Fibroblast of the aortic adventitia (primary cell): ENCODE measurements around the gene ATP6V0C. TPM values are rescaled to one million over a fixed set of nuclear protein-coding genes. Genes with fewer than 3 reads are reported as not detected.

ENCODE experiments used
- DNase-seq: peaks from one replicate; pipeline ENCODE4 v3.0.0-alpha.2; 2010; ENCODE audit warnings: low read depth
- H3K4me3 ChIP-seq: 2 replicates; pipeline ENCODE4 v1.5.1; 2011; ENCODE audit warnings: low read depth, mild to moderate bottlenecking, control low read depth, low read length, moderate library complexity
- CTCF ChIP-seq: IDR thresholded peaks from 2 replicates; pipeline ENCODE4 v1.5.1; 2011; ENCODE audit warnings: mild to moderate bottlenecking, low read length, control low read depth, inconsistent platforms; ENCODE audit not compliant: insufficient read depth
- total RNA-seq: library from RNA; depleted of rRNA; stranded (reverse); fragments of >200 nt; gene quantifications from 2 replicates; pipeline ENCODE4 v1.2.3, GENCODE V29; 2012; ENCODE audit warnings: low replicate concordance

The ATP6V0C gene
- total RNA-seq, 1 donor: 48.9 TPM

- no peak for TF ChIP-seq CTCF
- no peak for DNase-seq
- no peak overlapping the region for H3K4me3 ChIP-seq
Observed at GRCh38 chr16:2526135-2526534, 12.4 kb downstream of the ATP6V0C start.

GRCh38 chr16:2527071-2527783 is 13.5 kb downstream of the ATP6V0C start:
- no peak for TF ChIP-seq CTCF
- no peak overlapping the region for H3K4me3 ChIP-seq
- no peak for DNase-seq

GRCh38 chr16:2527784-2528100 is 14.0 kb downstream of the ATP6V0C start:
- H3K4me3 ChIP-seq: no peak overlapping the region
- DNase-seq: no peak
- no peak for TF ChIP-seq CTCF

GRCh38 chr16:2528161-2529060 is 14.7 kb downstream of the ATP6V0C start:
- no peak overlapping the region for H3K4me3 ChIP-seq
- DNase-seq: no peak
- no peak for TF ChIP-seq CTCF

- DNase-seq: no peak
- no peak overlapping the region for H3K4me3 ChIP-seq
- TF ChIP-seq CTCF: no peak
Observed at GRCh38 chr16:2529061-2529931, 15.5 kb downstream of the ATP6V0C start.

GRCh38 chr16:2529961-2530628 is 16.3 kb downstream of the ATP6V0C start:
- H3K4me3 ChIP-seq: no peak overlapping the region
- DNase-seq: no peak
- TF ChIP-seq CTCF: no peak
